ENCODE results near the gene TNFRSF19. TPM values are rescaled to one million over a fixed set of nuclear protein-coding genes. Genes with fewer than 3 reads are reported as not detected.

The TNFRSF19 gene
- total RNA-seq, 2 experiments from 2014 or later = not detected

DNA sequence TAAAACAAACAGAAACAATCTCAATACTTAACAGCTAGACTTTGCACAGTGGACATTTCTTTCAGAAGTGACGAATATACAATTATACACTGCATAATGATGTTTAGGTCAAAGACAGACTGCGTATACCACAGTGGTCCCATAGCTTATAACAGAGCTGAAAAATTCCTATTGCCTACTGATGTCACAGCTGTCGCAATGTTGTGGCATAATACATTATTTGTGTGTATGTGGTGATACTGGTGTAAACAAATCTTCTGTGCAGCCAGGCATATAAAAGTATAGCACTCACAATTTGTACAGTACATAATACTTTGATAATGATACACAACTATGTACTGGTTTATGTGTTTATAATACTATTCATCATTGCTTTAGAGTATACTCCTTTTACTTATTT, 116.7 kb downstream of the TNFRSF19 start:
- Histone ChIP-seq H3K4me1 (ENCODE audit: insufficient read depth, low read length, poor library complexity, severe bottlenecking) (no peaks in the 10 kb centered on the region), H3K9me3 (ENCODE audit: low read length) (peaks cover 16% of the 10 kb centered on the region), H3K4me2 (ENCODE audit: low read length) (no peak overlapping the region), H4K20me1 (ENCODE audit: insufficient read depth, low read length) (no peaks in the 10 kb centered on the region), H3K4me3 (ENCODE audit: low read depth, low read length, poor library complexity, severe bottlenecking) (no peak overlapping the region), H2AFZ (ENCODE audit: low read length) (no peak overlapping the region), H3K36me3 (ENCODE audit: insufficient read depth, low read length) (no peaks in the 10 kb centered on the region), H3K79me2 (ENCODE audit: insufficient read depth, low read depth, low read length) (no peaks in the 10 kb centered on the region), H3K27ac (ENCODE audit: low read depth, low read length, poor library complexity, severe bottlenecking) (no peak overlapping the region), H3K9me2 (ENCODE audit: insufficient read depth, low read length) (no peaks in the 10 kb centered on the region)
- DNase-seq (ENCODE audit: low spot score) = no peak
- TF ChIP-seq EZH2phosphoT487 (IDR thresholded peaks at IDR 0.05; ENCODE audit: borderline replicate concordance, low read depth, low read length) = no peak
- TF ChIP-seq, protein P1, sequence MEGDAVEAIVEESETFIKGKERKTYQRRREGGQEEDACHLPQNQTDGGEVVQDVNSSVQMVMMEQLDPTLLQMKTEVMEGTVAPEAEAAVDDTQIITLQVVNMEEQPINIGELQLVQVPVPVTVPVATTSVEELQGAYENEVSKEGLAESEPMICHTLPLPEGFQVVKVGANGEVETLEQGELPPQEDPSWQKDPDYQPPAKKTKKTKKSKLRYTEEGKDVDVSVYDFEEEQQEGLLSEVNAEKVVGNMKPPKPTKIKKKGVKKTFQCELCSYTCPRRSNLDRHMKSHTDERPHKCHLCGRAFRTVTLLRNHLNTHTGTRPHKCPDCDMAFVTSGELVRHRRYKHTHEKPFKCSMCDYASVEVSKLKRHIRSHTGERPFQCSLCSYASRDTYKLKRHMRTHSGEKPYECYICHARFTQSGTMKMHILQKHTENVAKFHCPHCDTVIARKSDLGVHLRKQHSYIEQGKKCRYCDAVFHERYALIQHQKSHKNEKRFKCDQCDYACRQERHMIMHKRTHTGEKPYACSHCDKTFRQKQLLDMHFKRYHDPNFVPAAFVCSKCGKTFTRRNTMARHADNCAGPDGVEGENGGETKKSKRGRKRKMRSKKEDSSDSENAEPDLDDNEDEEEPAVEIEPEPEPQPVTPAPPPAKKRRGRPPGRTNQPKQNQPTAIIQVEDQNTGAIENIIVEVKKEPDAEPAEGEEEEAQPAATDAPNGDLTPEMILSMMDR (conservative IDR thresholded peaks at IDR 0.05; ENCODE audit: low read length) = no peak
- intact Hi-C loops (cut with micrococcal nuclease; ENCODE audit: unreplicated experiment) = no loop called here
- ChIA-PET CTCF (ENCODE audit: unreplicated experiment) (no interaction called here), POLR2A (interaction anchor here (0.6 kb wide), 1 partner anchor 179 kb away, joined by 3 read pairs; no protein-coding TSS in a partner anchor)
- BruUV-seq (replicated peaks) = no TSS peak

DNA sequence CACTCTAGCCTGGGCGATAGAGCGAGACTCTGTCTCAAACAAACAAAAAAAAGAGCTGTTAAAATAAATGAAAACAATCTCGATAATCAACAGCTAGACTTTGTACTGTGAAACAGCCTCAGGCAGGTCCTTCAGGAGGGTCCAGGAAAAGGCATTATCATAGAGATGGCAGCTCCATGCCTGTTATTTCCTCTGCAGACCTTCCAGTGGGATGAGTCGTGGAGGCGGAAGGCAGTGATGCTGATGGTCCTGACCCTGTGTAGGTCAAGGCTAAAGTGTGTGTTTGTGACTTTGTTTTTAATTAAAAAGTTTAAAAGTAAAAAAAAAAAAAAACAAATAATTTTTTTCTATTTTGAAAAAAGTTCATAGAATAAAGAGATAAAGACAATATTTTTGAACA, 117.4 kb downstream of the TNFRSF19 start:
- intact Hi-C loops (cut with micrococcal nuclease; ENCODE audit: unreplicated experiment) = no loop called here
- ChIA-PET CTCF (ENCODE audit: unreplicated experiment) (no interaction called here), POLR2A (interaction anchor here (0.6 to 1.0 kb wide), 4 partner anchors 12 to 213 kb away, joined by 3 to 4 read pairs (median 3); no protein-coding TSS in a partner anchor)
- no peak overlapping the region for H3K4me3 ChIP-seq (ENCODE audit: low read depth, low read length, poor library complexity, severe bottlenecking)
- H3K9me3 ChIP-seq (ENCODE audit: low read length) = peaks cover 16% of the 10 kb centered on the region
- no TSS peak for BruUV-seq (replicated peaks)
- H3K4me2 ChIP-seq (ENCODE audit: low read length) = no peak overlapping the region
- no peaks in the 10 kb centered on the region for H3K4me1 ChIP-seq (ENCODE audit: insufficient read depth, low read length, poor library complexity, severe bottlenecking)
- no peak for DNase-seq (ENCODE audit: low spot score)
- H2AFZ ChIP-seq (ENCODE audit: low read length) = no peak overlapping the region
- no peaks in the 10 kb centered on the region for H4K20me1 ChIP-seq (ENCODE audit: insufficient read depth, low read length)
- no peak overlapping the region for H3K27ac ChIP-seq (ENCODE audit: low read depth, low read length, poor library complexity, severe bottlenecking)
- H3K79me2 ChIP-seq (ENCODE audit: insufficient read depth, low read depth, low read length) = no peaks in the 10 kb centered on the region
- TF ChIP-seq, protein P1 (conservative IDR thresholded peaks at IDR 0.05; ENCODE audit: low read length) = no peak
- no peak for TF ChIP-seq EZH2phosphoT487 (IDR thresholded peaks at IDR 0.05; ENCODE audit: borderline replicate concordance, low read depth, low read length)
- no peaks in the 10 kb centered on the region for H3K9me2 ChIP-seq (ENCODE audit: insufficient read depth, low read length)
- no peaks in the 10 kb centered on the region for H3K36me3 ChIP-seq (ENCODE audit: insufficient read depth, low read length)

DNA sequence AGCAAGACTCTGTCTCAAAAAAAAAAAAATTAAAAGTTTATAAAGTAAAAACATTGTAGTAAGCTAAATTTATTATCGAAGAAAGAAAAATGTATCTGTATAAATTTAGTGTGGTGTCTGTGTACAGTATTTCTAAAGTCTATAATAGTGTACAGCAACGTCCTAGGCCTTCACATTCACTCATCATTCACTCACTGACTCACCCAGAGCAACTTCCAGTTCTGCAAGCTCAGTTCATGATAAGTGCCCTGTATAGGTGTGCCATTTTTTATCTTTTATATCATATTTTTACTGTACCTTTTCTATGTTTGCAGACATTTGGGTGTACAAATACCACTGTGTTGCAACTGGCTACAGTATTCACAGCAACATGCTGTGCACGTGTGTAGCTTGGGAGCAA, 118.1 kb downstream of the TNFRSF19 start:
- Histone ChIP-seq H3K9me2 (ENCODE audit: insufficient read depth, low read length) (no peaks in the 10 kb centered on the region), H2AFZ (ENCODE audit: low read length) (no peak overlapping the region), H3K27ac (ENCODE audit: low read depth, low read length, poor library complexity, severe bottlenecking) (no peak overlapping the region), H3K4me1 (ENCODE audit: insufficient read depth, low read length, poor library complexity, severe bottlenecking) (no peaks in the 10 kb centered on the region), H3K4me3 (ENCODE audit: low read depth, low read length, poor library complexity, severe bottlenecking) (no peak overlapping the region), H4K20me1 (ENCODE audit: insufficient read depth, low read length) (no peaks in the 10 kb centered on the region), H3K9me3 (ENCODE audit: low read length) (peaks cover 16% of the 10 kb centered on the region), H3K36me3 (ENCODE audit: insufficient read depth, low read length) (no peaks in the 10 kb centered on the region), H3K4me2 (ENCODE audit: low read length) (no peak overlapping the region), H3K79me2 (ENCODE audit: insufficient read depth, low read depth, low read length) (no peaks in the 10 kb centered on the region)
- no peak for TF ChIP-seq EZH2phosphoT487 (IDR thresholded peaks at IDR 0.05; ENCODE audit: borderline replicate concordance, low read depth, low read length)
- TF ChIP-seq, protein P1 (conservative IDR thresholded peaks at IDR 0.05; ENCODE audit: low read length) = no peak
- POLR2A ChIA-PET = interaction anchor here (0.6 to 1.0 kb wide), 3 partner anchors 13 to 212 kb away, joined by 3 to 4 read pairs (median 3); no protein-coding TSS in a partner anchor
- no peak for DNase-seq (ENCODE audit: low spot score)
- CTCF ChIA-PET (ENCODE audit: unreplicated experiment) = no interaction called here
- no TSS peak for BruUV-seq (replicated peaks)
- intact Hi-C loops (cut with micrococcal nuclease; ENCODE audit: unreplicated experiment) = no loop called here

Measured in OCI-LY7 (cell line).